ENCODE results near the gene PTPRN2. TPM values are rescaled to one million over a fixed set of nuclear protein-coding genes. Genes with fewer than 3 reads are reported as not detected.

Gene PTPRN2
- total and polyA plus RNA-seq, 2 donors (not counting 3 experiments of a cell fraction or from before 2014, with no cell fraction given) = 0.62 to 0.88 TPM

- CTCF ChIA-PET = no interaction called here
Measured at GRCh38 chr7:157616426-157616825, 971.2 kb downstream of the PTPRN2 start.

More at GRCh38 chr7:157616426-157616825, 971.2 kb downstream of the PTPRN2 start:
- Histone ChIP-seq H3K36me3 (ENCODE audit: control insufficient read depth in 2 of 2, extremely low read depth in 1 of 2, insufficient read depth in 2 of 2, low read length in 2 of 2) (no peaks in the 10 kb centered on the region), H2AFZ (ENCODE audit: low read depth, low read length) (no peak overlapping the region), H3K9me3 (replicated peaks; ENCODE audit: control insufficient read depth, insufficient read depth, low read length) (no peaks in the 10 kb centered on the region), H3K4me3 (replicated peaks in 1 of 3; ENCODE audit: insufficient read depth in 1 of 3, low read depth in 1 of 3, low read length in 3 of 3) (no peak overlapping the region), H3K4me2 (ENCODE audit: insufficient read depth, low read length) (no peak overlapping the region), H3K27ac (ENCODE audit: insufficient read depth, low read depth, low read length) (no peak overlapping the region), H3K27me3 (ENCODE audit: control insufficient read depth in 2 of 2, insufficient read depth in 2 of 2, low read length in 2 of 2) (peaks cover 0 to 4% of the 10 kb centered on the region in 2 experiments), H4K20me1 (replicated peaks; ENCODE audit: control insufficient read depth, extremely low read depth, insufficient read depth, low read length) (no peaks in the 10 kb centered on the region), H3K9ac (replicated peaks; ENCODE audit: extremely low read depth, insufficient read depth, low read length) (no peak overlapping the region), H3K4me1 (ENCODE audit: control insufficient read depth, extremely low read depth, insufficient read depth, low read length) (no peaks in the 10 kb centered on the region), H3K79me2 (ENCODE audit: control insufficient read depth, insufficient read depth, low read length) (no peaks in the 10 kb centered on the region), H3K9me1 (replicated peaks; ENCODE audit: control insufficient read depth, extremely low read depth, insufficient read depth, low read length) (no peaks in the 10 kb centered on the region)
- TF ChIP-seq EZH2 (IDR thresholded peaks at IDR 0.05; ENCODE audit: borderline replicate concordance, low read depth, low read length, severe bottlenecking) (no peak), JUN (IDR thresholded peaks at IDR 0.05; ENCODE audit: borderline replicate concordance, insufficient read depth, insufficient read length, low read depth) (no peak), POLR2A (IDR thresholded peaks at IDR 0.05; ENCODE audit: low read depth, low read length) (no peak), MAX (IDR thresholded peaks at IDR 0.05; ENCODE audit: insufficient read depth, insufficient read length) (no peak), CTCF (IDR thresholded peaks at IDR 0.05; ENCODE audit: extremely low read depth in 1 of 2, insufficient read depth in 1 of 2, low read depth in 1 of 2, low read length in 2 of 2) (no peak), GATA2 (IDR thresholded peaks at IDR 0.05; ENCODE audit: insufficient read depth, insufficient read length, low read depth, low read length) (no peak), MYC (IDR thresholded peaks at IDR 0.05; ENCODE audit: low read depth, low read length) (no peak), FOS (IDR thresholded peaks at IDR 0.05; ENCODE audit: borderline replicate concordance, insufficient read depth, low read length) (no peak), POLR2AphosphoS5 (IDR thresholded peaks at IDR 0.05; ENCODE audit: insufficient read depth, low read depth, low read length) (no peak)
- BruUV-seq (replicated peaks) = no TSS peak
- POLR2A ChIA-PET = no interaction called here
- intact Hi-C loops (cut with micrococcal nuclease) = no loop called here
- FAIRE-seq = no peak
- dilution Hi-C loops (cut with MboI; ENCODE audit: extremely low pct_ligation_motif_present, low sequenced_read_pairs) = no loop called here
- DNase-seq (ENCODE audit: low read depth, low spot score) = no peak

Data from endothelial cell of umbilical vein (primary cell).